ENCODE measurements around the gene TBXAS1.

TBXAS1 gene

GRCh38 chr7:139855498-139856270 lies 26.6 kb downstream of the TBXAS1 start:
- DNase-seq: no peak

- no peak for DNase-seq
Observed at GRCh38 chr7:139857791-139858190, 28.7 kb downstream of the TBXAS1 start.

DNA sequence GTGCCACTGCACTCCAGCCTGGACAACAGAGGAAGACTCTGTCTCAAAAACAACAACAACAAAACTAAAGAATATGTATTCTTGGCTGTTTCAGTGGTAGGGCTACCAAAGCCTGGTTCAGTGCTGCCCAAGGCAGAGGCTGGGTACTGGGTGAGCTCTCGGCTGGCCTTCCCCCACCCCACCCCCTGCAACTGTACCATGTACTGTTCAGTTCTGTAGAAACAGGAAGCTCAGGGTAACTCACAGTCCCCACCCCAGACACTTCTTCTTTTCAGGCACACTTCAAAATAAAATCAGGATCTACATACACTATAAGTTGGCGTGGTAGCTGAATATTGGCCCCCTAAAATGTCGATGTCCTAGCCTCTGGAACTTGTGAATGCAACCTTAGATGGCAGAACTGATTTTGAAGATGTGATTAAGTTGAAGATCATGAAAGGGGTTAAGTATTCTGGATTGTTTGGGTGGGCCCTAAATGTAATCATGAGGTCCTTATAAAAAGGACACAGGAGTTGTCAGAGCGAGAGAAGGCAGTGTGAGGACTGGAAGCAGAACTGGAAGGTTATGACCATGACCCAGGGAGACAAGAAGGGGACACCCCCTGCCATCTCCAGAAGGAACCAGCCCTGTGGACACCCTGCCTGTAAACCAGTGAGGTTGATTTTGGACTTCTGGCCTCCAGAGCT lies 31.2 kb downstream of the TBXAS1 start:
- DNase-seq: no peak

GRCh38 chr7:139861803-139862202 lies 32.7 kb downstream of the TBXAS1 start:
- DNase-seq: no peak

DNA sequence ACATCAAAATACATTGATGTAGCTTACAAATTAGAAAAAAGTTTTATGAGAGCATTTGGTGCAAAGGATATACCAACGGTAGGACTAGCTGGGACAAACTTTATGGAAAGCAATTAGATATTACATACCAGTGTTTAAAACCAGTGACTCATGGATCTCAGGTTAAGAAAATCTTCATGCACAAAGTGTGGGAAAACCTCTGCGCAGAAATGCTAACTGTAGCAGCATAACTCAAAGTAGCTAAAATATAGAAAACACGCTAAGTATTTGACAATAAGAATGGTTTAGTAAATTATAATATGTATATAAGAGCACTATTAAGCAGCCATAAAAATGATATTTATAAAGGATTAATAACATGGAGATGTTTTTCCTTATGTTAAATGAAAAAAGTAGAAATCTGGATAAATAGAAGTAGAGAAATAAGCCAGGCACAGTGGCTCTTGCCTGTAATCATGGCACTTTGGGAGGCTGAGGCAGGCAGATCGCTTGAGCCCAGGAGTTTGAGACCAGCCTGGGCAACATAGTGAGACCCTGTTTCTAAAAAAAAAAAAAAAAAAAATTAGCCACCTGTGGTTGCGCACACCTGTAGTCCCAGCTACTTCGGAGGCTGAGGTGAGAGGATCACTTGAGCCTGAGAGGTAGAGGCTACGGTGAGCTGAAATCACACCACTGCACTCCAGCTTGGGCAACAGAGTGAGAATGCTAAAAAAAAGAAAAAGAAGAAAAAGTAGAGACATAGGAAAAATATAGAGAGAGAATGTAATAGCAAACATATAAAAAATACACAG lies 37.2 kb downstream of the TBXAS1 start:
- no peak for DNase-seq

- no peak for DNase-seq
Observed at GRCh38 chr7:139867847-139868246, 38.8 kb downstream of the TBXAS1 start.

GRCh38 chr7:139869886-139870285 lies 40.8 kb downstream of the TBXAS1 start:
- no peak for DNase-seq

- no peak for DNase-seq
Observed at GRCh38 chr7:139870380-139870779, 41.3 kb downstream of the TBXAS1 start.

DNA sequence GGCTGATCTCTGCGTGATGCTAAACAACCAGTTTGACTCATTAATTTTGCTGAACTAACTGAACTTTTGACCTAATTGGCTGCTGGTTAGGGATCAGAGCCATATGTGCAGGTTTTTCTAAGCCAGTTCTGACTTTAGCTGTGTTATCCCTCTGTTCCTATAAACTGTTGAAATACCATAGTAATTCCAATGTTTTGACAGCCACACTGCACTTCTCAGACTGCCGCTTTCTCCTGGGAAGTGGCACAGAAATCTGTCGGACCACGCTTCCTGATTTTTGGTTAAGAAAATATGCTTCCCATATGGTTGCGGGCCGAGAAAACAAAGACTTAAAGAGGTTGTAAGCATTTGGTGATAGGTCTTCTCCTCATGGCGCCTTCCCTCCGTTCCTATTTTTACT lies 42.3 kb downstream of the TBXAS1 start:
- peak; percentile 83 for DNase-seq

DNA sequence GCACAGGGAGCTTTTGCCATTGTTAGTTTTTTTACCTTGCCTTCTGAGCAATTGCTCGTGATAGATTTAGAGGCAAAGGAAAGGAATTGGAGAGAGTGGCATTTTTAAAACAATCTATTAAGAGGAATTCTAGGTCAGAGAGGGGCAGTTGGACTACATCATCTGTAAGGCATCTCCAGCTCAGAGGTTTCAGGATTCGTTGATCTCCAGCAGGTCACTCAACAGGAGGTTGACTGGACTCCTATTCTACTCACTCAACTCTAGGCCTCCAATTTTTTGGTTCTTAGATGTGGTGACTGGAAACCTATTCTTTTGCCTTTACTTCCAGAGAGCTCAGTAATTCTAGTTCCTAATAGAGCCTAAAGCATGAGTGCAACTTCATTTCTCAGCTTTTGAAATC lies 42.8 kb downstream of the TBXAS1 start:
- DNase-seq: peak; percentile 59

GRCh38 chr7:139873593-139874301 lies 44.7 kb downstream of the TBXAS1 start:
- no peak for DNase-seq

DNA sequence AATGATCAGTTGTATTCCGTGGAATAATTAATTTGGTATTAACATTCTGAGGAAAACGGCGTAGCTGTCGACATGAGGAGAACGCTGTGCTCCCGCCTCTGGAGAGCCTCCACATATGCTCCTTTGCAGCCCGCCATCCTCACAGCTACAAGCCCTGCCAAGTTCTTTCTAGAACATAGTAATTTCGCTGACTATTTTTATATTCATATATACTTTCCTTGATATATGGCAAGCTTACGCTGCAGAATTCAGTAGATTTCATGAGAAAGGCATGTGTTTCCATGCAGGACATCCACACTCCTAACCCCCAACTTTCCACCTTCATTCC lies 45.2 kb downstream of the TBXAS1 start:
- DNase-seq: no peak

DNA sequence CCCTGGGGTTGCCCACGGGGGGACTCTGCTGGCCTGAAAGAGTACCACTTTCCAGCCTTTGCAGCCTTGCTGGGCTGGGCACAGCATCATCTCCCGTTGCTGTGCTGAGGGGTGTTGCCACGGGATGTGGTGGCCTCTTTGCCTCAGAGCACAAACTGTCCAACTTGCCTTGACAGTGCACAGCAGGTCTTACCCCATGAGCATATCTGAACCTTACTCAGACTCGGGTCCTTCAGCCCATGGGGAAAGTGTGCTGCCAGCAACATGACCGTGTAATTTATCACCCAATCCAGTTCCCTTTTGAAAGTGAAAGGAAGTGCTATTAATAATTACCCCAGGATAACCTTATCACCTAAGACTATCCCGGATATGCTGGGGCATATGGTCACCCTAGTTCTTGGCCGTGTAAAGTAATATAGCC lies 46.8 kb downstream of the TBXAS1 start:
- no peak for DNase-seq

DNA sequence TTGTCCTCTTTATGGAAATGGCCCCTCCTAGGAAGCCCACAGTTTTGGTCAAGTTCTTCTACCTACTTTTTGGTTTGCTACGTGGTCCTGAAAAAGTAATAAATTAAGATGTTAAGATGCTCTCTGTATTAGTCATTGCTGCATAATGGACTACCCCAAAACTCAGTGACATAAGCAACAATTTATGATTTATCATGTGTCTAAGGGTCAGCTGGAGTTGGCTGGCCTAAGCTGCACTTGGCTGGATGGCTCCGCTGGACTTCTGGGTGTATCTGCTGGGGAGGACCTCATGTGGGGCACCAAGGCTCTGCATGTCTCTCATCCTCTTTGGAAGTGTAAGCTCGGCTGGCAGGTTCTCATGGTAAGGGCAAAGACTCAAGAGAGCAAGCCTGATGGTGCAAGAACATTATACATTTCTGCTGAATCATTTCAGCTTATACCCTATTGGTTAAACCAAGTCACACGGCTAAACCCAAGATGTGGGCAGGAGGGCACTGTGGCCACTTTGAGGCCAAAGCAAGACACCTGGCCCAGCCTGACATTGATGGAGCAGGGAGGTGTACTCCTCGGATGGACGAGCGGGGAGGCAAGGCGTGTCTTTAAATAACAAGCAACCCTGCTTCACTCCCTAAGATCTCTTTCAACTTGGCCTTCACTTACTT lies 47.7 kb downstream of the TBXAS1 start:
- DNase-seq: peak; percentile 61

DNA sequence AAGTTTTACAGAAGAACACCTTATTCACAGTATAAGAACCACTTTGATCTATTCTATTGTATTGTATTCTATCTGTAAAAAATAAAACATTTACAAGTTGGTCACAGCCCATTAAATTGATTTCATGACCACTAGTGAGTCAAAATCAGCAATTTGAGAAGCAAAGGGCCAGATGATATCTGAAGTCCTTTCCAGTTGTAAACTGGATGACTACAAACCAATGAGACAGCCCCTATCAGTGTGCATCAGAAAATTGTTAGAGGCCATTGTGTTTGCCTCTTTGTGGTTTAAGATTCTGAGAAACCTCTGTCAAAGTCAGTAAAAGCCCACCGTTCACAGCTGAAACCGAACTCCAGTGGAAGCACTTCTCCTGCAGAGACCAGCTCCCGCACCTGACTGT lies 54.8 kb downstream of the TBXAS1 start:
- DNase-seq: no peak

DNA sequence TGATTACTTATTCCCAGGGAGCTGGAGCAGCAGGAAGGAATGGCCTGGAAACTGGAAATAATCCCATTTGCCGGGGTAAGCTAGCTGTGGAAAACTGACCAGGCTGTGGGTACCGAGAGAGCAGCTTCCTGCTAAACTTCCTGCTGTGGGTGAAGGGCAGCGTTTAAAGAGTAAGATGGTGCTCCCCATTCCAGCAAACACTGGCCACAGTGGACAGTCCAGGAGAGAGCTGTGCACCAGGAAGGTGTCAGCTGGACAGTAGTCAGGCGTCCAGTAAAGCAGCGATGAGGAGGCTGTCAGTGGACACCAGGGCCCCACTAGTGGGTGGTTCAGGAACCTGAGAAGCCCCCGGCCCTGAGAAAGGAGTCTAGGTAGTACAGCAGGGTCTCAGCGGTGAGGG lies 55.4 kb downstream of the TBXAS1 start:
- no peak for DNase-seq

DNA sequence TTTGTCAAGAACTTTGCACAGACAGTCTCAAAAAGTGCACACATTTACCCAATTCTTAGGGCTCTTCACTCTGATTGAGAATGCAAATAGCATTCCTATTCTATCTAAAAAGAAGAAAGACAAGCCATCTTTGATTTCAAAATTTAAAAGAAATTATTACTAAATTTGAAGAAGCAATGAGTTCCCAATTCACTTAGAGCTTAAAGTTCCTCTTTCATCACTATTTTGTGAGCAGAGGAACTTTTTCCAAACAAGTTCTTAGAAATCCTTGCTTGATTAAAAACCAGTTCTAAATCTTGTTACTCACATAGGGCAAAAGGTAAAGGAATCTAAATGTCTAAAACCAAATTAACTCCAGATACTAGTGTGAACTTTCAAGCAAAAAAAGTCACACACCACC lies 56.4 kb downstream of the TBXAS1 start:
- DNase-seq: no peak

- peak; percentile 25 for DNase-seq
Observed at GRCh38 chr7:139886206-139886605, 57.1 kb downstream of the TBXAS1 start.

GRCh38 chr7:139886899-139887298 lies 57.8 kb downstream of the TBXAS1 start:
- no peak for DNase-seq

GRCh38 chr7:139887992-139888481 lies 59.0 kb downstream of the TBXAS1 start:
- no peak for DNase-seq

GRCh38 chr7:139889186-139889871 lies 60.3 kb downstream of the TBXAS1 start:
- peak; percentile 84 for DNase-seq

DNA sequence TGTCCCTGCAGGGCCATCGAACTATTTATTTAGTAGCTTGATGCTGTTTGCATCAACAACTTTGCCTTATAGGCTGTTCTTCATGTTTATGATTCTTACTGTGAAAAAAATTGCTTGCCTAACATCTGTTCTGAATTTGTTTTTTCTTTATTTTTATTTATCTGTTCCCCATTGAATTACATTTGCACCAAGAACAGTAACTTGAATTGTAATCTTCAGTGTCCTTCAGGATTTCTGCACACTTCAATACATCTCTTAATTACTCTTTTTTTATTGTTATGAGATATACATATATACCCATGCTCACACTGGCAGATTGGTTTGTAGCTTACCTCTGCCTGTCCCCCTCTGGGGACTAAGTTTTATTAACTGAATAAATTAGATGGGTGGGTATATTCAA lies 64.4 kb downstream of the TBXAS1 start:
- no peak for DNase-seq

Measured in HCEC 1CT (cell line).